ENCODE measurements around the gene WWOX. TPM values are rescaled to one million over a fixed set of nuclear protein-coding genes. Genes with fewer than 3 reads are reported as not detected.

Gene WWOX
- total RNA-seq, 4 donors from 2014 or later, result 12.9 to 53.5 (median 25.6) TPM

DNA sequence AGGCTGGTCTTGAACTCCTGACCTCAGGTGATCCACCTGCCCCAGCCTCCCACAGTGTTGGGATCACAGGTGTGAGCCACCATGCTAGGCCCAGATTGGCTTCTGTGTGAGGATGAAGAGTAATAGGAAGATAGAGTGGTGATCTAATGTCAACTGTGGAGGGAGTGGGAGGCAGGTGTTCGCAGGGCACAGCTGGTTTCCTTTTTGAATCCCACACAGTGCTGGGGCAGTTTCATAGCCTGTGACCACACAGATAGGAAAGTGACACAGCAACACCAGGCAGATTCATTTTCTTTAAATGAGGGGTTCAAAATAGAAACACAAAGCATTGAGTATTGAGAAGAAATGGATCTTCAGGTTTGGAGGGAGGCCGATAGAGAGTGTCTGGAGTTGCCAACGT lies 540.3 kb downstream of the WWOX start:
- Histone ChIP-seq H3K27ac (no peak overlapping the region), H3K4me3 (no peak overlapping the region), H3K9me3 (no peaks in the 10 kb centered on the region), H3K4me1 (no peaks in the 10 kb centered on the region), H3K36me3 (no peaks in the 10 kb centered on the region), H3K27me3 (no peaks in the 10 kb centered on the region)
- no peak for ATAC-seq
- TF ChIP-seq, protein P1, sequence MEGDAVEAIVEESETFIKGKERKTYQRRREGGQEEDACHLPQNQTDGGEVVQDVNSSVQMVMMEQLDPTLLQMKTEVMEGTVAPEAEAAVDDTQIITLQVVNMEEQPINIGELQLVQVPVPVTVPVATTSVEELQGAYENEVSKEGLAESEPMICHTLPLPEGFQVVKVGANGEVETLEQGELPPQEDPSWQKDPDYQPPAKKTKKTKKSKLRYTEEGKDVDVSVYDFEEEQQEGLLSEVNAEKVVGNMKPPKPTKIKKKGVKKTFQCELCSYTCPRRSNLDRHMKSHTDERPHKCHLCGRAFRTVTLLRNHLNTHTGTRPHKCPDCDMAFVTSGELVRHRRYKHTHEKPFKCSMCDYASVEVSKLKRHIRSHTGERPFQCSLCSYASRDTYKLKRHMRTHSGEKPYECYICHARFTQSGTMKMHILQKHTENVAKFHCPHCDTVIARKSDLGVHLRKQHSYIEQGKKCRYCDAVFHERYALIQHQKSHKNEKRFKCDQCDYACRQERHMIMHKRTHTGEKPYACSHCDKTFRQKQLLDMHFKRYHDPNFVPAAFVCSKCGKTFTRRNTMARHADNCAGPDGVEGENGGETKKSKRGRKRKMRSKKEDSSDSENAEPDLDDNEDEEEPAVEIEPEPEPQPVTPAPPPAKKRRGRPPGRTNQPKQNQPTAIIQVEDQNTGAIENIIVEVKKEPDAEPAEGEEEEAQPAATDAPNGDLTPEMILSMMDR (IDR thresholded peaks at IDR 0.05), result no peak
- TF ChIP-seq POLR2AphosphoS5 (IDR thresholded peaks at IDR 0.05) (no peak), POLR2A (IDR thresholded peaks at IDR 0.05) (no peak), EP300 (IDR thresholded peaks at IDR 0.05) (no peak)
- 63 to 80% methylated on average over 2 of the region's 3 CpGs for WGBS, 2 donors (ENCODE audit: low coverage in 1 of 2)

DNA sequence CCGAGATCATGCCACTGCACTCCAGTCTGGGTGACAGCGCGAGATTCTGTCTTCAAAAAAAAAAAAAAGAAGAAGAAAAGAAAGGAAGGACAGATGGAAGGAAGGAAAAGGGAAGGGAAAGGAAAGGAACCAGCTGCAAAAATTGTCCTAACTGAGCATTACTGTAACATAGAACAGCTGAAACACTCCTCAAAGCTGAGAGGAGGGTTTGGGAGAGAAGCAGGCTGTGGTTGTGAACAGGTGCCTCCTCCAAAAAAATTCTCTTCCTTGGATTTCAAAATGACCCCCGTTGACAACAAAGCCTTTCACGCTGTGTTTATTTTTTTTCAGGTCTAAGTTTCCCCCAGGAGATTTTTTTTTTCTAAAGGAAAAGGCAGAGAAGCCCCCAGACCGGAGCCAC lies 541.4 kb downstream of the WWOX start:
- Histone ChIP-seq H3K27ac (no peak overlapping the region), H3K27me3 (no peaks in the 10 kb centered on the region), H3K4me1 (no peaks in the 10 kb centered on the region), H3K36me3 (no peaks in the 10 kb centered on the region), H3K4me3 (no peak overlapping the region), H3K9me3 (no peaks in the 10 kb centered on the region)
- TF ChIP-seq POLR2A (IDR thresholded peaks at IDR 0.05), result no peak
- no peak for TF ChIP-seq POLR2AphosphoS5 (IDR thresholded peaks at IDR 0.05)
- TF ChIP-seq, protein P1 (IDR thresholded peaks at IDR 0.05), result no peak
- TF ChIP-seq EP300 (IDR thresholded peaks at IDR 0.05), result no peak
- ATAC-seq, result no peak
- 71% methylated on average over 3 to 5 of the region's 6 CpGs for WGBS, 2 donors (ENCODE audit: low coverage in 1 of 2)

- no peaks in the 10 kb centered on the region for H3K4me1 ChIP-seq
- ATAC-seq, result no peak
- TF ChIP-seq, protein P1 (IDR thresholded peaks at IDR 0.05), result no peak
- TF ChIP-seq EP300 (IDR thresholded peaks at IDR 0.05), result no peak
- no peak for TF ChIP-seq POLR2A (IDR thresholded peaks at IDR 0.05)
- no peak for TF ChIP-seq POLR2AphosphoS5 (IDR thresholded peaks at IDR 0.05)
- WGBS, 2 donors (ENCODE audit: low coverage in 1 of 2), result 55% methylated on average over 4 to 6 of the region's 8 CpGs
- H3K27ac ChIP-seq, result no peak overlapping the region
- no peaks in the 10 kb centered on the region for H3K9me3 ChIP-seq
- no peak overlapping the region for H3K4me3 ChIP-seq
- H3K27me3 ChIP-seq, result no peaks in the 10 kb centered on the region
- H3K36me3 ChIP-seq, result no peaks in the 10 kb centered on the region
Measured at GRCh38 chr16:78641433-78641832, 542.0 kb downstream of the WWOX start.

- H3K4me3 ChIP-seq, result no peak overlapping the region
- H3K27me3 ChIP-seq, result no peaks in the 10 kb centered on the region
- WGBS, 2 donors (ENCODE audit: low coverage in 1 of 2), result 80 to 100% methylated on average over 2 to 6 of the region's 6 CpGs
- no peaks in the 10 kb centered on the region for H3K4me1 ChIP-seq
- TF ChIP-seq POLR2A (IDR thresholded peaks at IDR 0.05), result no peak
- TF ChIP-seq POLR2AphosphoS5 (IDR thresholded peaks at IDR 0.05), result no peak
- TF ChIP-seq EP300 (IDR thresholded peaks at IDR 0.05), result no peak
- TF ChIP-seq, protein P1 (IDR thresholded peaks at IDR 0.05), result no peak
- no peak overlapping the region for H3K27ac ChIP-seq
- H3K9me3 ChIP-seq, result no peaks in the 10 kb centered on the region
- no peaks in the 10 kb centered on the region for H3K36me3 ChIP-seq
- peak; percentile 23 for ATAC-seq
Measured at GRCh38 chr16:78642621-78643285, 543.3 kb downstream of the WWOX start.

- Histone ChIP-seq H3K4me3 (no peak overlapping the region), H3K27ac (no peak overlapping the region)
- TF ChIP-seq POLR2A (IDR thresholded peaks at IDR 0.05) (no peak), EP300 (IDR thresholded peaks at IDR 0.05) (no peak), POLR2AphosphoS5 (IDR thresholded peaks at IDR 0.05) (no peak)
- TF ChIP-seq, protein P1 (IDR thresholded peaks at IDR 0.05), result no peak
Measured at GRCh38 chr16:78645657-78646056, 546.2 kb downstream of the WWOX start.

More at GRCh38 chr16:78645657-78646056, 546.2 kb downstream of the WWOX start:
- no peaks in the 10 kb centered on the region for H3K4me1 ChIP-seq
- no peaks in the 10 kb centered on the region for H3K9me3 ChIP-seq
- WGBS, 2 donors (ENCODE audit: low coverage in 1 of 2), result 97% methylated on average over 3 of the region's 4 CpGs; no CpG with 5 or more reads in 1 of the 2 donors
- no peaks in the 10 kb centered on the region for H3K36me3 ChIP-seq
- H3K27me3 ChIP-seq, result no peaks in the 10 kb centered on the region
- ATAC-seq, result no peak

All from gastroesophageal sphincter (tissue), 4 donors.